DOHH2 (cell line): ENCODE measurements around the gene ACER3.

ENCODE experiments used
- CTCF ChIP-seq: fragments of 200-600 bp; sonication (generic); IDR thresholded peaks from one replicate; pipeline ENCODE4 v1.5.1; 2014; ENCODE audit warnings: antibody characterized with exemption, mild to moderate bottlenecking, low read depth, low read length; ENCODE audit not compliant: poor library complexity, severe bottlenecking
- EZH2phosphoT487 ChIP-seq: fragments of 200-600 bp; sonication (generic); IDR thresholded peaks from 2 replicates; pipeline ENCODE4 v1.6.1; 2017; ENCODE audit warnings: borderline replicate concordance, mild to moderate bottlenecking, antibody characterized with exemption, low read length, moderate library complexity, mixed read lengths

DNA sequence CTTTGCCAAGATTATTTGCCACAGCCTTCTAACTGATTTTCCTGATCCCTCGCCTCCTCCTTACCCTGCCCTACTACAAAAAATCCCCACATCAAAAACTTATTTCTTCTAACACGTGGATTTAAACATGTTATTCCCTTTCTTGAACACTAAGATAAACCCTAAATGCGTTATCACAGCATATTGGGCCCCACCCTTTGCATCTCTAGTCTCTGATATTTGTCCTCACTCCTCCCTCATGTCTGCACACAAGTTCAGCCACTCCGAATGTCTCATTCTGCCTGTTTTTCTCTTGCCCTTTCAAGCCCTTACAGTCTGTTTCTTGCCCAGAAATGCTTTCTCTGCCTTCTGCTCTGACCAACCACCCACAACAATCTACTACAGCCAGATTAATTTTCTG is 10.6 kb upstream of the ACER3 start:
- TF ChIP-seq CTCF (no peak), EZH2phosphoT487 (no peak)
